Astrocyte of the spinal cord (primary cell): ENCODE results near the gene PPP1R14C.

ENCODE experiments used
- DNase-seq: peaks from one replicate; pipeline ENCODE4 v3.0.0; 2011; ENCODE audit warnings: low read depth, low spot score
- H3K4me3 ChIP-seq: 2 replicates; pipeline ENCODE4 v1.5.1; 2011; ENCODE audit warnings: low read depth, mild to moderate bottlenecking, low read length, moderate library complexity
- in situ Hi-C: cut with HindIII; loops from 2 replicates; pipeline ENCODE4 v1.10.0; 2017; ENCODE audit warnings: low sequenced_read_pairs
- TF ChIP-seq, protein P1 (sequence below): IDR thresholded peaks from 2 replicates; pipeline ENCODE4 v1.5.1; 2012; ENCODE audit warnings: low read depth, mild to moderate bottlenecking, low read length, inconsistent platforms

Gene PPP1R14C

DNA sequence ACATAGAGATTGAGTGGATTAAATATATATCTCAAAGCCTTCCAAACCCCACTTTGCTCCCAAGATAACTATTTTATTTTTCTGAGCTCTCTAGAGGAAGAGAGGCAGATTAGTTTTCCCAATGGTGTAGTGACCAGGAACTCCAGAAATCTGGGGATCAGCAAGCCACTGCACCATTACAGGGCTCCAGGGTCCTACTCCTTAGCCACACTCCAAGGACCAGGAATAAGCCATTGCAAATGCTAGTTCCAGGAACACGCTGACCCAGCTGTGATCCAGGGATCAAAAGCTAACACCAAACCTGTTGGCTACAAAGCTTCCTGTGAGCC is 128.3 kb downstream of the PPP1R14C start:
- TF ChIP-seq, protein P1, sequence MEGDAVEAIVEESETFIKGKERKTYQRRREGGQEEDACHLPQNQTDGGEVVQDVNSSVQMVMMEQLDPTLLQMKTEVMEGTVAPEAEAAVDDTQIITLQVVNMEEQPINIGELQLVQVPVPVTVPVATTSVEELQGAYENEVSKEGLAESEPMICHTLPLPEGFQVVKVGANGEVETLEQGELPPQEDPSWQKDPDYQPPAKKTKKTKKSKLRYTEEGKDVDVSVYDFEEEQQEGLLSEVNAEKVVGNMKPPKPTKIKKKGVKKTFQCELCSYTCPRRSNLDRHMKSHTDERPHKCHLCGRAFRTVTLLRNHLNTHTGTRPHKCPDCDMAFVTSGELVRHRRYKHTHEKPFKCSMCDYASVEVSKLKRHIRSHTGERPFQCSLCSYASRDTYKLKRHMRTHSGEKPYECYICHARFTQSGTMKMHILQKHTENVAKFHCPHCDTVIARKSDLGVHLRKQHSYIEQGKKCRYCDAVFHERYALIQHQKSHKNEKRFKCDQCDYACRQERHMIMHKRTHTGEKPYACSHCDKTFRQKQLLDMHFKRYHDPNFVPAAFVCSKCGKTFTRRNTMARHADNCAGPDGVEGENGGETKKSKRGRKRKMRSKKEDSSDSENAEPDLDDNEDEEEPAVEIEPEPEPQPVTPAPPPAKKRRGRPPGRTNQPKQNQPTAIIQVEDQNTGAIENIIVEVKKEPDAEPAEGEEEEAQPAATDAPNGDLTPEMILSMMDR: no peak
- no peak overlapping the region for H3K4me3 ChIP-seq
- in situ Hi-C loops: no loop called here
- no peak for DNase-seq

DNA sequence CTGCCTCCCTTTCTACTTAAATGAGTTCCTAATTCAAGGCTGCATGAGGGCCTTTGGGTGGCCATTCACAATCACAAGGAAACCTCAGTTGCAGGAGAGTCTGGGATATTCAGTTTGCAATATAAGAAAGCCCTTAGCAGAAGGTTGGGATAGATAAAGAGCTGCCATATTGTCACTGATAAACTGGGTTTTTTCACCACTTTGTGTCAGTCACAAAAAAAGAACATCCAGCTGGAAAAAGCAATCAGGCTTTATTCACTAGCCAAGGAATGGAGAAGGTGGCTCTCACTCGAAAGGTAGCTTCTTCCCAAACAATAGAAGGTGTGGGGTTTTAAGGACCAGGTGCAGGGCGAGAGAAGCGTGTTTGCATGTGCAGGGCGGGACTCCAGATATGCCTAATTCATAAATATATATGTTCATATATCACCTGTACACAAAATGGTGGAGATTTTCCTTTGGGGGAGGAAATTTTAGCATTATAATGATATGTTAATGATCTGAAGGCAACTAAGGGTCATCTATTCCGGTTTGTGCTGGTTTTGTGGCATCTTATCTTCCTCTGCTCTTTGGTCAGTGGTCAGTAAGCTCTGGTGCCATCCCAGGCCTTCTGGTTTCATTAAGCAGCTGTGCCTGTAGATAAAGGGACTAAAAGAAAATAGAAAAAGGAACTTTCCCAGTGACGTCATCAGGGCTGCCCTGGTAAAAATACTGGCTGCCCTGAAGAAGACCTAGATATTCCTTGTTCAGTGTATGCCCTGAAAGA is 128.8 kb downstream of the PPP1R14C start:
- DNase-seq: no peak
- in situ Hi-C loops: no loop called here
- TF ChIP-seq, protein P1: no peak
- no peak overlapping the region for H3K4me3 ChIP-seq

DNA sequence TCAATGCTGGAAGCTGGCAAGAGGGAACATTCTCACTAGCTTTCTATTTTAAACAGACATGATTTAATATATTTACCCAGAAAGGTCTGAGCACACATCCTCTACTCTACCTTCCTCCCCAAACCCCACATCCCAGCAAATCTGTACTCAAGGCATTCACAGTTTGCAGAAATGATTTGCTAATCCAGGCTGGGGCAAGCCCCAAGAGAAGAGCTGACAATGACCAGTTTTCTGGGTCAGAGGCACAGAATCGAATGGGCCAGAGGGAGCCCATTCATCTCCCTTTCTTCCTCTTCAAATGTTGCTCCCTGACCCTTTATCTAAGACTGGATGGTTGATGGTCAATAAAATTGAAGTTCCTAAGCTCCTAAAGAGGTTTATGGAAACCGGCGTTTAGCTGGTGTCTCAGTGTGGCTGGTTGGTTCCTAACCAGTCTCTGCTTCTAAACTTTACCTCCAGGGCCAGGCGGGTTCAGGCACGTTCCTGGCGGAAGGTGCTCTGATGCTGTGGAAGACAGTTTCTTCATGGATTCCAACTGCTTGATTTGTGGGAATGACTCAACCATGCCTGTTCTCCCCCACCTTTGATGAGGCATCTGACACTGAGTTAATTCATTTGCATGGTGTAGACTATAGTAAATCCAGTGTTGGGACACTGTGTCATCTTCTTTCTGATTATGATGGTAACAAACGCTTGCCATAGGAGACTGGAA is 129.6 kb downstream of the PPP1R14C start:
- TF ChIP-seq, protein P1: no peak
- no peak for DNase-seq
- H3K4me3 ChIP-seq: no peak overlapping the region
- in situ Hi-C loops: no loop called here

DNA sequence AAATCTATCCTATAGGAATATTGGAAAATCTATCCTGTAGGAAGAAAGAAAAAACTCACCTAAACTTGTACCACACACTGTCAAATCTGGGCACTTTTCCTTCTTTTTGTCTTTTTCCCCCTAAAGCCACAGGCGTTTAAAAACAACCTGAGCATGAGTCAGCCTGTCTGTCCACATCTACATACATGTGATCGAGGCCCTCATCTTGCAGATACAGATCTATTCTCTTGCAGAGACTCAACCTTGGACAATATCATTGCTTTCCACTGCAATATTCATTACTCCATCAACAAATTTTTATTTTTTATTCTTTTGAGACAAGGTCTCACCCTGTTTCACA is 130.1 kb downstream of the PPP1R14C start:
- DNase-seq: no peak
- in situ Hi-C loops: no loop called here
- TF ChIP-seq, protein P1: no peak
- H3K4me3 ChIP-seq: no peak overlapping the region

DNA sequence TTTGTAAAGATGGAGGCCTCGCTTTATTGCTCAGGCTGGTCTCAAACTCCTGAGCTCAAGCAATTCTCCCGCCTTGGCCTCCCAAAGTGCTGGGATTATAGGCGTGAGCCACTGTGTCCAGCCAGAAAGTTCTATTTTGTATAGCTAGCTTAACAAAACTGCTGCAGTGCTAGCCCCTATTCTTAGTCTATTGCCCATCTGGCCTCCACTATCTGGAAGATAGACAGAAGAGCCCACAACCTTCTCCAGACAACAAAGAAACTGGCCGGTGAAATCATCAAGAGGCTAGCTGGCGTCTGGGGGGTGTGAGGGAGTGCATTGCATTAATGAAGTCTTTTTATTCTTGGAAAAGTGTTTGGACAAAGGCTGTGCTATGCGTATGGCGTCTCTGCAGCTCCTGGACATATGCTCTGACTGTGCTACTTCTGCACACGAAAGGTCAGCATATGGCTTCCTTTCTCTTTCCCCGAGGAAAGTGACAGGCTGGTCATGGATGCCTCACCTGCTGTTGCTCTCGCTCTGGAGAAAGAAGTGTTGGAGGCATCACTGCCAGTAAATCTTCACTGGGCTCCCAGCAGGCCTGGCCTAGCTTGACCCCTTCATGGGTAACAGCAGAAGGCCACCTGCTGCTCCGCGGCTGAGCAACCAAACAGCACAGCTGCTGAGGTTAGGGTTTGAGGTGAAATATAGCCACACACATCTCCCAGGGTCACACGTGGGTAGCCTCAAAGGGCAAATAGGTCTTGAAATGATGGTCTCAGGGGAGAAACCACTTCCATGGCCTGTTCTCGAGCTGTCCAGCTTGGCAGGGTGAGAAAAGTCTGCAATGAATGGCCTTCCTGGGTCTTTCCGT is 130.8 kb downstream of the PPP1R14C start:
- H3K4me3 ChIP-seq: no peak overlapping the region
- DNase-seq: peak; percentile 75
- in situ Hi-C loops: no loop called here
- TF ChIP-seq, protein P1: no peak

DNA sequence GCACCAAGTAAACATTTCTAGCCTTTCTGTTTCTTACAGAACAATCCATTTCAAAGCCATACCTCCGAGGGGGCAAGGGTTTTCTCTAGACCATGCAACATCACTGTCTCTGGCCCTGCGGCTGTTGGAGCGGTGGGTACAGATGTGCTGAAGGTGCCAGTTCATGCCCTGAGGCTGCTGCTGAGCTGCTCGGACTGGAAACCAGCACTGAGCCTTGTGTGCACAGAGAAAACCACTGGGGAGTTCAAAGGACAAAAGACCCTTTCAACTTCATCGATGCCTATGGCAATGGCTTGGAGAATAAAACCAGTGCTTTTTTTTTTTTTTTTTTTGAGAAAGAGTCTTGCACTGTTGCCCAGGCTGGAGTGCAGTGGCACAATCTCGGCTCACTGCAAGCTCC is 132.6 kb downstream of the PPP1R14C start:
- H3K4me3 ChIP-seq: no peak overlapping the region
- DNase-seq: no peak
- TF ChIP-seq, protein P1: no peak
- in situ Hi-C loops: no loop called here
